GM18517 (cell line): ENCODE data around the gene ZNF512B.
"Not testable (repeated sequence)": the region's sequence is repeated elsewhere in the genome, so short reads cannot be mapped to it uniquely, and the experiment has no call there.

Experiments used
- ATAC-seq: cut with Tn5 transposase; IDR thresholded peaks from one replicate; pipeline ENCODE4 v1.9.1; 2021; ENCODE audit warnings: mild to moderate bottlenecking, moderate library complexity; ENCODE audit not compliant: unreplicated experiment

Gene ZNF512B, protein sequence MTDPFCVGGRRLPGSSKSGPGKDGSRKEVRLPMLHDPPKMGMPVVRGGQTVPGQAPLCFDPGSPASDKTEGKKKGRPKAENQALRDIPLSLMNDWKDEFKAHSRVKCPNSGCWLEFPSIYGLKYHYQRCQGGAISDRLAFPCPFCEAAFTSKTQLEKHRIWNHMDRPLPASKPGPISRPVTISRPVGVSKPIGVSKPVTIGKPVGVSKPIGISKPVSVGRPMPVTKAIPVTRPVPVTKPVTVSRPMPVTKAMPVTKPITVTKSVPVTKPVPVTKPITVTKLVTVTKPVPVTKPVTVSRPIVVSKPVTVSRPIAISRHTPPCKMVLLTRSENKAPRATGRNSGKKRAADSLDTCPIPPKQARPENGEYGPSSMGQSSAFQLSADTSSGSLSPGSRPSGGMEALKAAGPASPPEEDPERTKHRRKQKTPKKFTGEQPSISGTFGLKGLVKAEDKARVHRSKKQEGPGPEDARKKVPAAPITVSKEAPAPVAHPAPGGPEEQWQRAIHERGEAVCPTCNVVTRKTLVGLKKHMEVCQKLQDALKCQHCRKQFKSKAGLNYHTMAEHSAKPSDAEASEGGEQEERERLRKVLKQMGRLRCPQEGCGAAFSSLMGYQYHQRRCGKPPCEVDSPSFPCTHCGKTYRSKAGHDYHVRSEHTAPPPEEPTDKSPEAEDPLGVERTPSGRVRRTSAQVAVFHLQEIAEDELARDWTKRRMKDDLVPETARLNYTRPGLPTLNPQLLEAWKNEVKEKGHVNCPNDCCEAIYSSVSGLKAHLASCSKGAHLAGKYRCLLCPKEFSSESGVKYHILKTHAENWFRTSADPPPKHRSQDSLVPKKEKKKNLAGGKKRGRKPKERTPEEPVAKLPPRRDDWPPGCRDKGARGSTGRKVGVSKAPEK

GRCh38 chr20:63969838-63970713, at the start of gene ZNF512B:
Gene ZNF512B, minus strand, starts transcription at chr20:63969930. Its CDS starts 1,980 bp downstream, at chr20:63967950.
- no peak for ATAC-seq

DNA sequence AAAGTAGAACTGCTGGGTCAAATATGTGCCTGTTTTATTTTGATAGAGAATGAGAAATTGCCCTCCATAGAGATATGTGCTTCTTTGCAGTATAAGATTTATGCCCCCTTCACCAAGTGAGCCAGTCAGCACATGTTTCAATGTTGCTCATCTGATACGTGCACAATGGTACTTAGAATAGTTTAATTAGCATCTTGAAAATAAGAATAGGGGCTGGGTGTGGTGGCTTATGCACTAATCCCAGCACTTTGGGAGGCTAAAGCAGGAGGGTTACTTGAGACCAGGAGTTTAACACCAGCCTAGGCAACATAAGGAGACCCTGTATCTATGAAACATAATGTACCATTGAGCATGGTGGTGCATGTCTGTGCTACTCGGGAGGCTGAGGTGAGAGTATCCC, 45.9 kb upstream of the ZNF512B start:
- no peak for ATAC-seq

- ATAC-seq = not testable (repeated sequence)
Observed at GRCh38 chr20:64012385-64013154, 42.8 kb upstream of the ZNF512B start.

DNA sequence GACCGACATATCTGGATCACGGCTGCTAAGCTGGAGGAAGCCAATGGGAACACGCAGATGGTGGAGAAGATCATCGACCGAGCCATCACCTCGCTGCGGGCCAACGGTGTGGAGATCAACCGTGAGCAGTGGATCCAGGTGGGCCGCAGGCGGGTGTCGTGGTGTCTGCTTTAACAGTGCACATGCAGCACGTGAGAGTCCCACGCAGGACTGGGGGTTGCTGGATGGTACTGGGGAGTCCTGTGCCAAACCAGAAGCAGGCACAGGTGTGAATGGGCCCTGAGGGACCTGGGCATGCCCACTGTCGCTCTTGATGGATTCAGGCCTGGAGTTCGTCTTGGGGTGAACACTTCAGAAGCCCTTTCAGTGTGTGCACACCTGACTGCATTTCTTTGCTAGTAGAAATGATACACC, 41.6 kb upstream of the ZNF512B start:
- no peak for ATAC-seq

GRCh38 chr20:64010711-64011237, 41.0 kb upstream of the ZNF512B start:
- no peak for ATAC-seq

GRCh38 chr20:64009811-64010387, 40.2 kb upstream of the ZNF512B start:
- ATAC-seq = no peak

- no peak for ATAC-seq
Observed at GRCh38 chr20:64006902-64007301, 37.2 kb upstream of the ZNF512B start.

GRCh38 chr20:64006490-64006889, 36.8 kb upstream of the ZNF512B start:
- ATAC-seq = no peak

- no peak for ATAC-seq
Observed at GRCh38 chr20:64005394-64005793, 35.7 kb upstream of the ZNF512B start.

DNA sequence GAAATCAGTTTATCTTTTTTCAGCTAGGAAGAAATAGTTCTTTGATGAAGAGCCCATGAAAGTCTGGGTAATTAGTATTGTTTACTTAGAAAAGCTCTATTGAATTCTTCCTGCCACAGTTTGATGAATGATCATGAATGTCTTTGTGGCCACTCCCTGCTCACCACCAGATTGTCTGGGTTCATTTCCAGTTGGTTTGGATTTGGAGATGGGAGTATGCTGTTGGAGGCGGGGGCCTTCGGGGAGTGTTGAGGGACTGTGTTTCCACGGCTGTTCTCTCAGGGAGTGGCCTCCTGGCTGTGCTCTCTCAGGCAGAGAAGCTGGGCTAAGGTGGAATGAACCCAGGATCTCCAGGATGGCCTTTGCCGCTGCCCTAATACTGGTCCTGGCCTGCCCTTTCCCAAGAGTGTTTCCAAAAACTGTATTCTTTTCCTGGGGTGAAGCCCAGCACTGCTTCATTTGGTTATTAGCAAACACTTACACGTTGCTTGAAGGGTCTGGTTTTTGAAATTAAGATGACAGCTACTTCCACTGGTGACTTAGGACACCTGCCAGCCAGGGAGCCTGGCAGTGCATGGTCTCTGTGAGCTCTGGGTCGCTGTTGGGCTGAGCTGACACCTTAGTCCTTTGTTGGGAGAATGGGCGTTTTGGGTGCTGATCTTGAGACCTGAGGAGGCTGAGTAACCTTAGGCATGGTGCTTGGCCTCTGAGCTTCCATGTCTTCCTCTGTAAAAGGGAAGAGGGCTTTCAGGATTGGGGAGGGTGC, 34.4 kb upstream of the ZNF512B start:
- ATAC-seq = no peak

DNA sequence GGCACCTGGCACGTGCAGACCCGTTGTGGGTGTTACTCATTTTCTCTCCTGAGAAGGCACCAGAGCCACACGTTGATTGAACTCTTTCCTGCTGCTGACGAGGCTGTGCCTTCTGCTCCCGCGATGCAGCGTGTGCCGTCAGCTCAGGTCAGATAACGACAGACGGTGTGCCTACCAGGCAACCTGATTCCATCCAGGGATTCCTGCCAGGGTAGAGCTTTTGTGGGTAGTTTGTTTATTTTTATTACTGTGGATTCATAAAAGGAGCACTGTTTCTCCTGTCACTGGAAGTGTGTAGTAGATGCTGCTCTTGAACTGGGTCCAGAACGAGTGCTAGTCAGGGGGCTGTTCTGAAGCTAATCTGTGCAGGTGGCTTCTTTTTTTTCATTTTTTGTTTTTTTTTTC, 31.9 kb upstream of the ZNF512B start:
- no peak for ATAC-seq

GRCh38 chr20:64000906-64001305, 31.2 kb upstream of the ZNF512B start:
- no peak for ATAC-seq

- ATAC-seq = no peak
Observed at GRCh38 chr20:63982937-63983336, 13.2 kb upstream of the ZNF512B start.

DNA sequence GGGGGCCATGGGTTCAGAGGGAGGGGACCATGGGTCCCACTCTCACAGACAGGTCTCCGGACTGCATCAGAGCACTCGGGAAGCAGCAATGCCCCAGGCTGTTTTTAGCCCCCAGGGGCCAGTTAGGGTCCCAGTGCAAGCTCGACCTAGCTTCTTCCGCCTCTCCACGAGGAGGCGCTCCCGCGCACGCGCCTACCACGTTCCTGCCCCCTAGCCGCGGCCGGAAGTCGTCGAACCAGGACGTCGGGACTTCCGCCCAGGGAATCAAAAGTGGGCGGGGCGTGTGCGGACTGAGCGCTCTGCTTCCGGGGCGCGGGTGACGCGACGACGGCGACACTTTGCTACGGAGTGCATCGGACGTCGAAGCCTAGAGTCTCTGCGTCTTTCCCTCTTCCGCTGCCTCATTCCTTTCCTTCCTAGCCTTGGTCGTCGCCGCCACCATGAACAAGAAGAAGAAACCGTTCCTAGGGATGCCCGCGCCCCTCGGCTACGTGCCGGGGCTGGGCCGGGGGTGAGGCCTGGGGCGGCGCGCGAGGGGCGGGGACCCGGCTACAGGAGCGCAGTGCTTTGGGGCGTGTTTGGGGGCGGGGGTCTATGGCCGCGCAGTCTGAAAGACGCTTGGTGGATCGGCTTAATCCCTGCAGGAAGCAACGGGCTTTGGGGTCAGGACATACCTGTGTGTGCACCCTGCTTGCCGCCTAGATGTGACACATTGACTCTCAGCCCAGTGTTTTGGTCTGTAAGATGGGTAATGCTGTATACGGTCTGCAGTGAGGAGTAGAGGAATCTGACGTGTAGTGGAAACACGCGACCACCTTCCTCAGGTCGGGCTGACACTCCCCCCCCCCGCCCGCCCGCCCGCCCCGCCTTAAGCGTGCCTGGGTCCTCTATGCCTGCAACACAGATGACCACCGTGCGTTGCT, 11.3 kb upstream of the ZNF512B start, which contains the start of gene PRPF6:
PRPF6 (plus strand) TSS at position 327 of the 923 bp plus-strand sequence; CDS start at position 441, 114 bp downstream.
- ATAC-seq = peak; percentile 43

- ATAC-seq = peak; percentile 6
Observed at GRCh38 chr20:63980317-63980805, 10.6 kb upstream of the ZNF512B start.

GRCh38 chr20:63979557-63980316, 10.0 kb upstream of the ZNF512B start, which contains the start of gene SAMD10:
Gene SAMD10, minus strand, starts transcription at chr20:63979642. Its CDS starts 175 bp downstream, at chr20:63979467.
- ATAC-seq = no peak

DNA sequence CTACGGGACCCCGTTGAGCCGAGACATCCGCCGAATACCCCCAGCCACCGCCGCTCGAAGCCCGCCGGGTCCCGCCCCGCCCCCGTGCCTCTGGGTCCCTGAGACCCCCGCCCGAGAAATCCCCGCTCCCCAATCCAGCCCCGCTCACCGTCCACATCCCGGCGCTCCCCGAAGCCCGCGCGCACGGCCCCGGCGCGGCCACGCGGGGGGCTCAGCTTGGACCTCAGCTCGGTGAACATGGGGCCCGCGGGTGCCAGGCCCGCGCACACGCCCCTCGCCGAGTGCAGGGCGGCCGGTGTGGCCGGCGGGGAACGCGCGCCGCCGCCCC, 9.5 kb upstream of the ZNF512B start:
- no peak for ATAC-seq
